ENCODE data around the gene HLTF. TPM values are rescaled to one million over a fixed set of nuclear protein-coding genes. Genes with fewer than 3 reads are reported as not detected.

HLTF gene
- total RNA-seq, 4 donors from 2014 or later, result 5.2 to 12.4 (median 8.1) TPM

DNA sequence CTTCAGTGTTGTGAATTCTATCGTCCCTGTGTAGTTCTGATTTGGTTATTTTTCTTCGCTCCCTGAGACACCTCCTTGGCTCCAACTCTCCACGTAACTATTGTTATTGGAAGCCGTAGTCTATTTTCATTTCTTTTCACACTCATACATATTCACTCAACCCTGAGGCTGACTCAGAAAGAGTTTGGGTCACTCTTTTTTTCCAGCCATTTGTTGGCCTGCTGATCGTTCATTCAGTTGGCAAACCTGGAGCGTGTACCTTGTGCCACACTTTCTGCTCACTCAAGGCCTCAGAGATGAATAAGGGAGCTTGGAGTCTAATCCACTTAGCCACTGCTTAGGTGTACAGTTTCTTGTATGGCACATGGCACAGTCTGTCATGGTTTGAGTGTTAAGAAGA is 72.6 kb downstream of the HLTF start:
- Histone ChIP-seq H3K4me3 (no peak overlapping the region), H3K36me3 (peaks cover 0 to 65% (median 10%) of the 10 kb centered on the region in 3 donors), H3K27ac (no peak overlapping the region), H3K27me3 (no peaks in the 10 kb centered on the region), H3K9me3 (no peaks in the 10 kb centered on the region), H3K4me1 (peaks cover 0 to 39% (median 5%) of the 10 kb centered on the region in 3 donors)
- DNase-seq, result no peak
- intact Hi-C loops (cut with DNase I), result no loop called here
- WGBS, 2 donors, result 94 to 98% methylated on average over 6 of the region's 6 CpGs
- no peak for TF ChIP-seq POLR2A (IDR thresholded peaks at IDR 0.05)
- TF ChIP-seq, protein P1, sequence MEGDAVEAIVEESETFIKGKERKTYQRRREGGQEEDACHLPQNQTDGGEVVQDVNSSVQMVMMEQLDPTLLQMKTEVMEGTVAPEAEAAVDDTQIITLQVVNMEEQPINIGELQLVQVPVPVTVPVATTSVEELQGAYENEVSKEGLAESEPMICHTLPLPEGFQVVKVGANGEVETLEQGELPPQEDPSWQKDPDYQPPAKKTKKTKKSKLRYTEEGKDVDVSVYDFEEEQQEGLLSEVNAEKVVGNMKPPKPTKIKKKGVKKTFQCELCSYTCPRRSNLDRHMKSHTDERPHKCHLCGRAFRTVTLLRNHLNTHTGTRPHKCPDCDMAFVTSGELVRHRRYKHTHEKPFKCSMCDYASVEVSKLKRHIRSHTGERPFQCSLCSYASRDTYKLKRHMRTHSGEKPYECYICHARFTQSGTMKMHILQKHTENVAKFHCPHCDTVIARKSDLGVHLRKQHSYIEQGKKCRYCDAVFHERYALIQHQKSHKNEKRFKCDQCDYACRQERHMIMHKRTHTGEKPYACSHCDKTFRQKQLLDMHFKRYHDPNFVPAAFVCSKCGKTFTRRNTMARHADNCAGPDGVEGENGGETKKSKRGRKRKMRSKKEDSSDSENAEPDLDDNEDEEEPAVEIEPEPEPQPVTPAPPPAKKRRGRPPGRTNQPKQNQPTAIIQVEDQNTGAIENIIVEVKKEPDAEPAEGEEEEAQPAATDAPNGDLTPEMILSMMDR (IDR thresholded peaks at IDR 0.05), result no peak

DNA sequence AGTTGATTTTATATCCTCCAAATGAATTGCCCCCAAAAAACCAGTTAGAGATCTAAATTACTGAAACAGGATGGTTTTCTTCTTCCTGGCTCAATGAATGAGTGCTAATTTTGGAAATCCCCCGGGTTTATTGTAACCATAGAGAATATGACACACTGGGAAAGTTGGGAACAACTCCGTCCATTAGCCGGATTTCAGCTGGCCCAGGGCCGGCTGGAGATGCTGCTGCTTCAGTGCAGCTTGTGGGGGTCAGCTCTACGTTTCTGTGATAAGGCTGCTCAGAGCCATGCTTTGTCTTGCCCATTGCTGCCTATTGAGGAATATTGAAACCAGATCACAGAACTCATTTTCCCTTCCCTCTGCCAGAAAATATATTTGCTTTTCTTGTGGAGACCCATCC is 74.7 kb downstream of the HLTF start:
- peak overlapping the region in 3 of 4 donors; percentile 66 to 73 (median 68) for H3K27ac ChIP-seq
- intact Hi-C loops (cut with DNase I), result no loop called here
- WGBS, 2 donors, result 52 to 67% methylated on average over 5 of the region's 5 CpGs
- no peaks in the 10 kb centered on the region for H3K27me3 ChIP-seq
- peaks cover 0 to 82% (median 10%) of the 10 kb centered on the region in 3 donors for H3K36me3 ChIP-seq
- DNase-seq, result no peak
- no peak overlapping the region for H3K4me3 ChIP-seq
- no peaks in the 10 kb centered on the region for H3K9me3 ChIP-seq
- no peak for TF ChIP-seq POLR2A (IDR thresholded peaks at IDR 0.05)
- TF ChIP-seq, protein P1 (IDR thresholded peaks at IDR 0.05), result no peak
- H3K4me1 ChIP-seq, result peaks cover 0 to 24% (median 3%) of the 10 kb centered on the region in 3 donors

DNA sequence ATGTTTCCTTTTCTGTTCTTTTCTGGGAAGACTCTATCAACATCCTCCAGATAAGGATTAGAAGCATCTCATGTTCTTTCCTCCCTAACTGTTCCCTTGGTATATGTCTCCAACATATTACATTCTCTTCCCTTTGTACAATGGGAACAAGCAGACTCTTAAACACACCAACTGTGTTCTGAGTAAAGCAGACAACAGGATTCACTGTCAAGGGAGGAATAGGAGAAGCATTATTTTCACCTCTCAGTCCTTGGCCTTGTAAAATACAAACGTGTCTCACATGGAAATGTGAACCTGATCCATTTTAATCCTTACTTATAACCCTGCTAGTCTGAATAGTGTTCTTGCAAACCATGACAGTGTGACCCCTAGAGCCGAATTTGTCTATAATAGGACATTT is 75.4 kb downstream of the HLTF start:
- H3K36me3 ChIP-seq, result peaks cover 0 to 87% (median 10%) of the 10 kb centered on the region in 3 donors
- H3K9me3 ChIP-seq, result no peaks in the 10 kb centered on the region
- peak overlapping the region in 3 of 4 donors; percentile 66 to 73 (median 68) for H3K27ac ChIP-seq
- intact Hi-C loops (cut with DNase I), result no loop called here
- 56 to 78% methylated on average over 2 of the region's 2 CpGs for WGBS, 2 donors
- H3K4me3 ChIP-seq, result no peak overlapping the region
- no peaks in the 10 kb centered on the region for H3K27me3 ChIP-seq
- no peak for TF ChIP-seq POLR2A (IDR thresholded peaks at IDR 0.05)
- TF ChIP-seq, protein P1 (IDR thresholded peaks at IDR 0.05), result no peak
- peaks cover 0 to 19% (median 3%) of the 10 kb centered on the region in 3 donors for H3K4me1 ChIP-seq
- DNase-seq, result no peak

DNA sequence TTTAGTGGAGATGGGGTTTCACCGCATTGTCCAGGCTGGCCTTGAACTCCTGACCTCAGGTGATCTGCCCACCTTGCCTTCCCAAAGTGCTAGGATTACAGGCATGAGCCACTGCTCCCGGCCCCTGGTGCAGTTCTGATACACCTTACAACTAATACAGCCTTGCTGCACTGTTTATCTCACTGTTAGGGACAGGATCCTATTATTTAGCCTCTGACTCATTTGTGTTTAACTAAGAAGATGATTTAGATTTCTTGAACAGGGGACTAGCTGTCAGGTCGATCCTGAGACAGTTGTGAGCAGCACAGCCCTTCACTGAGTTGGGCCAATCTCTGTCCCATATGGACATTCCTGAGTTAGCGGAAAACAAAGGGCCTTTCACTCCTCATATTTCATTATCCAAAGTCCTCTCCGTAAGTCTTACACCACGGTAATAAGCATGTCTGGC is 75.8 kb downstream of the HLTF start:
- no peak for DNase-seq
- TF ChIP-seq, protein P1 (IDR thresholded peaks at IDR 0.05), result no peak
- TF ChIP-seq POLR2A (IDR thresholded peaks at IDR 0.05), result no peak
- no peak overlapping the region for H3K4me3 ChIP-seq
- H3K27me3 ChIP-seq, result no peaks in the 10 kb centered on the region
- H3K9me3 ChIP-seq, result no peaks in the 10 kb centered on the region
- peaks cover 0 to 83% (median 10%) of the 10 kb centered on the region in 3 donors for H3K36me3 ChIP-seq
- 78 to 82% methylated on average over 5 to 6 of the region's 6 CpGs for WGBS, 2 donors
- intact Hi-C loops (cut with DNase I), result no loop called here
- H3K4me1 ChIP-seq, result peaks cover 0 to 19% (median 3%) of the 10 kb centered on the region in 3 donors
- H3K27ac ChIP-seq, result peak overlapping the region; percentile 40 to 73 (median 67)

DNA sequence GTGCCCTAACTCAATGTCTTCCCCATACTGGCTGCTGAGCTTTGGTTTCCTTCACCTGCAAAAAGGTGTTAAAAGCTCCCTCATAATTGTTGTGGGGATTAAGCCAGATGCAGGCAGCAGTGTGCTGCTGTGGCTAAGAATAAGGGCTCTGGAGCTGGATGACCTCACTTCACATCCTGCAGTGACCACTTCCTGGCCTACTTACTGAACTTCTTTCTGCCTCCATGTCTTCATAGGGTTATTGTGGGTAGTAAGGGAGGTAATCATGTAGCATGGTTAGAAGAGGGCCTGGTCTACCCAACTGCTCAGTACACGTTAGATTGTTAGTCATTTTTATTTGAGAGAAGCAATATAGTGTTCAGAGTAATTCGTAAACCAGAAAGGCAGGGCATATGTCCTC is 76.6 kb downstream of the HLTF start:
- no peak overlapping the region for H3K4me3 ChIP-seq
- no peak for DNase-seq
- H3K27ac ChIP-seq, result peak overlapping the region in 3 of 4 donors; percentile 31 to 68 (median 66)
- H3K27me3 ChIP-seq, result no peaks in the 10 kb centered on the region
- intact Hi-C loops (cut with DNase I), result no loop called here
- peaks cover 0 to 81% (median 10%) of the 10 kb centered on the region in 3 donors for H3K36me3 ChIP-seq
- 78 to 88% methylated on average over 2 of the region's 2 CpGs for WGBS, 2 donors
- H3K4me1 ChIP-seq, result peaks cover 0 to 21% (median 3%) of the 10 kb centered on the region in 3 donors
- no peak for TF ChIP-seq POLR2A (IDR thresholded peaks at IDR 0.05)
- TF ChIP-seq, protein P1 (IDR thresholded peaks at IDR 0.05), result no peak
- no peaks in the 10 kb centered on the region for H3K9me3 ChIP-seq
